NCI-H2107 treated with DMSO at 0.1 percent for 48 hours (cell line): ENCODE results near the gene RBCK1.

Experiments
- DNase-seq: peaks from one replicate; lab custom pipeline; 2025; ENCODE audit not compliant: unreplicated experiment; lab: John Stamatoyannopoulos, UW

The RBCK1 gene

DNA sequence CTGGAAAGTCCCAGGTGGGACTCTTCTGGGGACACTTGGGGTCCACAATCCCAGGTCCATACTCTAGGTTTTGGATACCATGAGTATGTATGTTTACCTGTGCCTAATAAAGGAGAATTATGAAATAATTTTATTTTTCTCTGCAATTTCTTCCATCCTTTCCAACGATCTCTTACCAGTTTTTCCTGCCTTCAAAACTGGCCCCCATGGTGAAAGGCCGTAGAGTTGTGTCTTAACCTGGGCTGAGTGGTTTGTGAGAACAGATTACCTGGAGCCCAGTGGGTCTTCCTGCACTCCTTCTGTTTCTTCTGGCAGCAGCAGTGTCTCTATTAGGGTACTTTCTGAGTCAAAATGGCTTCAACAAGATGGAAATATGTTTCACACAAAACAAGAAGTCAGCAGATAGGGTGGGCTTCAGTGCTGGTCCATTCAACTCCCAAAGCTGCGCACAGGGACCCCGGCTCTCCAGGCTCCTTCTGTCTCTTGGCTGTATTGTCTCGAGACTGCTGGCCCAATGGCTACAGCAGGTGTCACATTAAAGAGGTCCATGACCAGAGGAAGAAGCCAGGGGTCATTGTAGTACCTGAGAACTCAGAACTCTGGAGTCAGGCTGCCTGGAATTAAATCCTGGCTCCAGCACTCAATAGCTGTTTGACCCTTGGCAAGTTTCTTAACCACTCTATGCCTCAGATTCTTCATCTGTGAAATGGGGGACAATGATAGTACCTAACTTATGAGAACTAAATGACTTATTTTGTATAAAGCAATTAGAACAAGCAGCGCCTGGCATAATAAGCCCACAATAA lies 10.5 kb upstream of the RBCK1 start:
- DNase-seq: no peak

DNA sequence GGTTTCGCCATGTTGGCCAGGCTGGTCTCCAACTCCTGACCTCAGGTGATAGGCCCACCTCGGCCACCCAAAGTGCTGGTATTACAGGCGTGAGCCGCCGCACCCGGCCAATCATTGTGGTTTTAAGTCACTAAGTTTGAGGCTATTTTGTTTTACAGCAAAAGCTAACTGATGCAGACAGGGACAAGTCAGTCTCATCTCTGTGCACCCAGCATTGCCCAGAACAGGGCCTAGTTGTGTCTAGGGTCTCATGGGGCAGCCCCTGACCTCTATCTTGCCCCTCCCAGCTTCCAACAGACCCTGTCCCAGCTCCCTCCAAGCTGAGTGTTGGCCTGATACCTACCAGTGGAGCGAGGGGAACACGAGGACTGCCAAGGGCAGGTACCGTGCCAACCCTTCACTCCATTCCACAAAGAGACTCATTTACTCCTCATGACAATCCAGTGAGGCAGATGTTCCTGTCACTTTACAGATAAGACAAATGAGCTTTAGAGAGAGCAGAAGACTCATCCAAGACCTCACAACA lies 8.9 kb upstream of the RBCK1 start:
- DNase-seq: no peak

DNA sequence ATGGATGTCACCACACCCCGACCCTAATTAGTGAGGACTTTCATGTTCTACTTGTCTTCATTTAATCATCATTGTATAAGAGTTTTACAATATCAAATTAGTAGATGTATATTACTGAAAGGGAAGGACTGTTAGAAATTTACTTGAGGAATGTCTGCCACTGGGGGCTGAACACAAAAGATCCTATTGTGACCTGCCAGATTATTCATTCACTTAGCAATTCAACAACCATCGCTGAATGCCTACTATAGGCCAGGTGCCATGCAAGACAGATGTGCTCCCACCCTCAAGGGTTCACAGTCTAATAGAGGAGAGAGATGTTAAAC lies 8.0 kb upstream of the RBCK1 start:
- no peak for DNase-seq

- peak; percentile 49 for DNase-seq
These were observed 7.4 kb upstream of the RBCK1 start for GRCh38 chr20:400454-401275.

DNA sequence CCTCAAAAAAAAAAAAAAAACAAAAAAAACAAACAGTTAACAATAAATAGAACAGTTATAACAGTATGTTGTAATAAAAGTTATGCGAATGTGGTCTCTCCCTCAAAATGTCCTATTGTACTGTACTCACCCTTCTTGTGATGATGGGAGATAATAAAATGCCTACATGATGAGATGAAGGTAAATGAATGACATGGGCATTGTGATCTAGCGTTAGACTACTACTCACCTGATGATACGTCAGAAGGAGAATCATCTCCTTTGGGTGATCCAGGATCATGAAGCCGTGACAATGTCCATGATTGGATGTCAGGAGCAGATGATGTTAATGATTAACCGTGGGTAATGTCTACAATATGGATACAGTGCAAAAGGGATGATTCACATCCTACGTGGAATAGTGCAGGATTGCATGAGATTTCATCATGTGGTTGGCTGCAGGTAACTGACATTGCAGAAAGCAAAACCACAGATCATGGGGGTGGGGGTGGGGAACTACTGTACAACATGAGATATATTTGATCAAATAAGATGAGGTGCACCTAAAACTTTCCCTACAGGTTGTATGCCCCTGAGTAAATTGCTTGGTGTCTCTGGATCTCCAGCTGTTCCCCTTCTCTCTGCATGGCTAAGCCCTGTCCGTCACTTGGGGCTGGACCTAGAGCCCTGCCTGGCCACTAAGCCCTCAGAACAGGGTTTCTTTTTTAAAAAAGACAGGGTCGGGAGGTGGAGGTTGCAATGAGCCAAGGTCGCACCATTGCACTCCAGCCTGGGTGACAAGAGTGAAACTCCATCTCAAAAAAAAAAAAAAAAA lies 6.2 kb upstream of the RBCK1 start:
- DNase-seq: peak; percentile 28

GRCh38 chr20:402496-402885 lies 5.6 kb upstream of the RBCK1 start:
- no peak for DNase-seq

GRCh38 chr20:402898-403581 lies 5.1 kb upstream of the RBCK1 start:
- DNase-seq: no peak

DNA sequence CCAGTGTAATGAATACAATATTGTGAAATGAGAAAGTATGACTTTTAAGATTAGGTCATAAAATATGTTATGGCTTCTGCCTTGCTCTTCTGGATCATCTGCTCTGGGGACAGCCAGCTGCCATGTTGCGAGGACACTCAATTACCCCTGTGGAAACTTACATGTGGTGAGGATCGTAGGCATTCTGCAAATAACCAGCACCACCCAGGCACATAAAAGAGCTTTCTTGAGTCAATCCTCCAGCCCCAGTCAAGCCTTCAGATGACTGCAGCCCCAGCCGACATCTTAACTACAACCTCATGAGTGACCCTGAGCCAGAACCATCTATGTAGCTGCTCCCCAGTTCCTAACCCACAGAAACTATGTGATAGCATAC lies 4.5 kb upstream of the RBCK1 start:
- DNase-seq: no peak

DNA sequence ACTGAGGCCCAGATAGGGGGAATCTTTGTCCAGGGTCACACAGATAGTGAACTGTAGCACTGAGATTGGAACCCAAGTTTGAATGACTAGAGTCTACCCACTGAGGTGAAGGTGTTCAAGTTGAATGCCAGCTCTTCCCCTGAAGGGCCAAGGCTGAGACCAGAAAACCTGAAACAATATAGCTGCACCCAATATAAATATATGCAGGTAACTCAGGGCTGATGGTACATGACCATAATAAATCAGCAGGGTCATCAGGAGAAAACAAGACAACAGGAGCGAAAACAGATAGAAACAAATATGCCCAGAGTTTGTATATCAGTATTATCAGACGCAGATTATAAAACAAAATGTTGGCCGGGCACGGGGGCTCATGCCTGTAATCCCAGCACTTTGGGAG lies 4.0 kb upstream of the RBCK1 start:
- DNase-seq: no peak

DNA sequence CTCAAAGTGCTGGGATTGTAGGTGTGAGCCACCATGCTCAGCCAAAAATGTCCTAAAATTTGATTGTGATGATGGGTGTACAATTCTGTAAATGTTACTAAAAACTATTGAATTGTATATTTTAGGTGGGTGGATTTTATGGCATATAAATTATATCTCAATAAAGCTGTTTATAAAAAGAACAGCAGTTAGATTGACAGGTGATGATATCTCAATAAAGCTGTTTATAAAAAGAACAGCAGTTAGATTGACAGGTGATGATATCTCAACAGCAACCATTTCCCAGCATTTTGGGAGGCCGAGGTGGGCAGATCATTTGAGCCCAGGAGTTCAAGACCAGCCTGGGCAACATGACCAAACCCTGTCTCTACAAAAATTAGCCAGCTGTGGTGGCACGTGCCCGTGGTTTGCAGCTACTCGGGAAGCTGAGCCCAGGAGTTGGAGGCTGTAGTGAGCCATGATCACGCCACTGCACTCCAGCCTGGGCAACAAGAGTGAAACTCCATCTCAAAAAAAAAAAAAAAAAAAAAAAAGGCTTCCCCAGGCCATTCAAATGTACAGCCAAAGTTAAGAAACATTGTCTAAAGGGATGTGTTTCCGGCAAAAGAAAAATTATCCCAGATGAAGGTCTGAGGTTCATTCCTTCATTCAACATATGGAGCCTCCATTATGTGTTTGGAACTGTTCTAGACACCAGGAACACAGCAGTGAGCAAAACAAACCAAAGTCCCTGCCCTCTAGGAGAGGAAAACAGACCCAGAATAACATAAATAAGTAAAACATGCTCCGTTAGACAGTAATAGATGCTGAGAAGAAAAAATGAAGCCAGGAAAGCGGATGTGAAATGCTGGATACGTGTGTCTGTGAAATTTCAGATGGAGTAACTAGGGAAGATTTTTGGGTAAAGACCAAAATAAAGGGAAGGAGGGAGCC lies 1.6 kb upstream of the RBCK1 start:
- DNase-seq: no peak

GRCh38 chr20:407133-407952 lies 756 bp upstream of the RBCK1 start:
- peak; percentile 29 for DNase-seq

DNA sequence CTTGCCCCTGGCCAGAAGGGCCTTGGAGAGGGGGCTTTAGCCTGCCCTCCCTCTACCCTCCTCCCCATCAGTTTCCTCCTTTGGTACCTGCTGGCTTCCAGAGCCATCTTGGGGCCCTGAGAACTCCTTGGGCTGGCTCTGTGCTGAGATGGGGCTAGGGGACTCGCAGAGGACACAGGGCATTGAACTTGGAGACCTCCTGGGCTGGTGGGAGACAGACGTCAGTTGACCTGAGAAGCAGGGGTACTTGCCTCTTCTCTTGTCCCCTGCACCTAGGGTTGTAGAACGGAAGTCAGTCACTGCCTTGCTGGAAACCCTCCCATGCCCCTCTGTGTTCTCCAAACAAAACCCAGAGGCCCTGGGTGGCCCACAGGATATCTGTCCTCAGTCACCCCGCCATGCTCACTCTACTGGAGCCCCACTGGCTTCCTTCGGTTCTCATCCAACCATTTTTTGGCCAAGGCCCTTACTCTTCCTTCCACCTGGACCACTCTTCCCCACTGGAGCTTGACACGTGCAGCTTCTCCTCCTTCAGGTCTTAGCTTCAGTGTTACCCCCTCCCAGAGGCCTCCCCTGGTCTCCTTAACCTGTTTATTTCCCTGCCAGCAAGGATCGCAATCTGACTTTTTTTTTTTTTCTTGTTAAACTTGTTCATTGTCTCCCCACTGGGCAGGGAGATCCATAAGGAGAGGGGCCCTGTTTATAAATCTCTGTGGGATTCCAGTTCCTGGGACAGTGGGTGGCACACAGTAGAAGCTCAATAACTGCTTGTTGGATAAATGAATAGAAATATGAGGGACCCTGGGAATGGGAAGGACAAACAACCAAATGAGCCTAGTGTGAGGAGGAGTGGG lies 971 bp downstream of the RBCK1 start:
- no peak for DNase-seq

DNA sequence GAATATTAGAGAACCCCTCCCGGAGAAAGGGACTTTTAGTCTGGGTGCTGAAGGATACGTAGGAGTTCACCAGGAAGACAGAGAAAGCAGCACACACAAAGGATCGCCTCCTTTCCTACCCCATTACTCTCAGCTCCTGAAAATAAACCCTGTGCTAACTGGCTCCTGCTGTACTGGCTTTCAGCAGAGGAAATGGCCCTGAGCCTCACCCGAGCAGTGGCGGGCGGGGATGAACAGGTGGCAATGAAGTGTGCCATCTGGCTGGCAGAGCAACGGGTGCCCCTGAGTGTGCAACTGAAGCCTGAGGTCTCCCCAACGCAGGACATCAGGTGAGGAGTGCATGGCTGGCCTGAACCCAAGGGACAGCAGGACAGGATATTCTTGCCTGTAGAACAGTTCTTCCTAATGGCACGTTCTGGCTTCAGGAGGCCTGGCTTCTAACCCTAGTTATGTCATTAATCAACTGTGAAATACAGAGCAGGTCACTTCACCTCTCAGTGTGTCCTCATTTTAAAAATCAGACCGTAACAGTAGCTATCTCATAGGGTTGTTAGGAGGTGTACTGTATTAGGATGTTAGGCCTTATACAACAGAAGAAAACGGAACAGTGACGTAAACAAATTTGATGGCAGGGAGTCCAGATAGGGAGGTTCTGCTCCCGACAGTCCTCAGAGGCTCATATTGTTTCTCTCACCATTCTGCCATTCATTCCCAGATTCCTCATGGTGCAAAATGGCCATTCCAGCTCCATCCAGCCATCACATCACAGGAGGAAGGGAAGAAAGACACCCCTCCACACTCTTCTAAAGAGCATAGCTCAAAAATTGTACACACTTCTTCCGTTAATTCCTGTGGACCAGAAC lies 1.8 kb downstream of the RBCK1 start:
- DNase-seq: no peak

DNA sequence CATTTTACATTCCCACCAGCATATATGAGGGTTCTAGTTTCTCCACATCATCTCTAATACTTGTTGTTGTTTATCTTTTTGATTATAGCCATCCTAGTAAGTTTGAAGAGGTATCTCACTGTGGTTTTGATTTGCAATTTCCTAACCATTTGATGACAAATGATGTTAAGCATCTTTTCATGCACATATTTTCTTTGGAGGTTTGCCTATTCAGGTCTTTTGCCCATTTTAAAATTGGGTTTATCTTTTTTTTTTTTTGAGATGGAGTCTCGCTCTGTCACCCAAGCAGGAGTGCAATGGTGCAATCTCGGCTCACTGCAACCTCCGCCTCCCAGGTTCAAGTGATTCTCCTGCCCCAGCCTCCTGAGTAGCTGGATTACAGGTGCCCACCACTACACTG lies 4.0 kb downstream of the RBCK1 start:
- no peak for DNase-seq

GRCh38 chr20:414161-414560 lies 6.1 kb downstream of the RBCK1 start:
- DNase-seq: no peak

DNA sequence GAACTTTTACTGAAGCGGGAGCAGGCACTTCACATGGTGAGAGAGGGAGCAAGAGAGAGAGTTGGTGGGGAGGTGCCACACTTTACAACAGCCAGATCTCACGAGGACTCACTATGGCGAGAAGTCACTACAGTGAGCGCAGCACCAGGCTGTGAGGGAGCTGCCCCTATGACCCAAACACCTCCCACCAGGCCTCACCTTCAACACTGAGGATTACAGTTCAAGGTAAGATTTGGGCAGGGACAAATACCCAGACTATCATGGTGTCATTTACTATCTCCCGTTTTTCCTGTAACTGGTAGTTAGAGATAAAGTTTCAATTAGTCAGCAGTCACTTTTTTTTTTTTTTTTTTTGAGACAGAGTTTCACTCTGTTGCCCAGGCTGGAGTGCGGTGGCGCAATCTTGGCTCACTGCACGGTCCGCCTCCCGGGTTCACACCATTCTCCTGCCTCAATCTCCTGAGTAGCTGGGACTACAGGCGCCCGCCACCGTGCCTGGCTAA lies 7.8 kb downstream of the RBCK1 start:
- no peak for DNase-seq
